CD1c-positive myeloid dendritic cell (primary cell): ENCODE results near the gene EN1.

ENCODE experiments used
- DNase-seq: peaks from one replicate; pipeline ENCODE4 v3.0.0-alpha.2; 2016; ENCODE audit errors: extremely low spot score

Gene EN1

DNA sequence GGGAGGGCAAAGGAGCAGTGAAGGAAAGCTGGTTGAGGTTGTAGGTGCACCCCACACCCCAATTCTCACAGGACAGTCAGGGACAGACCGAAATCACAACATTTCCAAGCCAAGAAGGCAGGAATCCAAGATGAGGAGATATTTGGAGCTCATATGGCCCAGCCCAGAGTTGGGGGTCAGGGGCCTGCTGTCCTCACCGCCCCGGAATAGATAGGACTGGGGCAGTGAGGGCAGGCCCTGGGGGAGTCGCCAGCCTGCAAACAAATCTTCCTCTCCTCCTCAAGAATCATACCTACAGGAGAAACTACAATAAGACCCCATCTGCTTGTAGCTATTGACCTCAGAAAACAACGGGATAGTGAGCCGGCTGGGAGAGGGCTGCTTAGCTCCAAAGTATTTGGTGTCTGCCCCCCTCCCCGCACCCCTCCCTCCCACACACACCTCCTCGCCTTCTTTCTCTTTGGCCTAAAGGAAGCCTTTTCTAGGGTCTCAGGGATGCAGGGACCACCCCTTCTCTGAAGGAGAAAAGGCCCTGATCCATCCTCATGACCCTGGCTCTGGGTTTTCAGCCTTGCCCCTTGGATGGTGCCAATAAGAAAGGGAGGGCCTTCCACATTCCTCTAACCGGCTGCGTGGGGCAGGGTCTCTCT lies 3.8 kb downstream of the EN1 start:
- DNase-seq, result no peak

DNA sequence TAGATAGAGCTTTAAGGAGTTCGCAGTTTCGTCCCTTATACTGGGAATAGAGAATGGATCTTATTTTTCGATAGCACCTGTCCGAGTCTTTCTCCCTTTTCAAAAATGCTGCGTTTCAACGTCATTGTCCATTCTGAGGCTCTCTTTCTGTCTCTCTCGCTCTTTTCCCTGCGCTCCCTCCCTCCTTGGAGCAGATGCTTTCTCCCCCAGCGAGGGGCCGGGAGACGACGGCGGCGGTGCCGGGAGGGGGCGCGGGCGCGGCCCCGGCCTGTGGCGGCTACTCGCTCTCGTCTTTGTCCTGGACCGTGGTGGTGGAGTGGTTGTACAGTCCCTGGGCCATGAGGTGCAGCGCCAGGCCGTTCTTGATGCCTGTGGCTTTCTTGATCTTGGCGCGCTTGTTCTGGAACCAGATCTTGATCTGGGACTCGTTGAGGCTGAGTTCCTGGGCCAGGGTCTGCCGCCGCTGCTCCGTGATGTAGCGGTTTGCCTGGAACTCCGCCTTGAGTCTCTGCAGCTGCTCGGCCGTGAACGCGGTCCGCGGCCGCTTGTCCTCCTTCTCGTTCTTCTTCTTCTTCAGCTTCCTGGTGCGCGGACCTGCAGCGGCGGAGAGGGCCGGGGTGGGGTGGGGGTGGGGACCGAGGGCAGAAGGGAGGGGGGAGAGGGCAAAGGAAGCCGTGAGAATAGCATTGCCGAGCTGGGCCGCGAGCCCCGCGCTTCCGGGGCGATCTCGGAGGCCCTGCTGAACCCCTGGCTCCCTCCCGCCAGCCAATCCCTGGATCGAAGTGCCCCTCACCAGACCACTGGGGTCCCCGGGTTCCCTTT lies 4.6 kb downstream of the EN1 start:
- DNase-seq, result no peak

DNA sequence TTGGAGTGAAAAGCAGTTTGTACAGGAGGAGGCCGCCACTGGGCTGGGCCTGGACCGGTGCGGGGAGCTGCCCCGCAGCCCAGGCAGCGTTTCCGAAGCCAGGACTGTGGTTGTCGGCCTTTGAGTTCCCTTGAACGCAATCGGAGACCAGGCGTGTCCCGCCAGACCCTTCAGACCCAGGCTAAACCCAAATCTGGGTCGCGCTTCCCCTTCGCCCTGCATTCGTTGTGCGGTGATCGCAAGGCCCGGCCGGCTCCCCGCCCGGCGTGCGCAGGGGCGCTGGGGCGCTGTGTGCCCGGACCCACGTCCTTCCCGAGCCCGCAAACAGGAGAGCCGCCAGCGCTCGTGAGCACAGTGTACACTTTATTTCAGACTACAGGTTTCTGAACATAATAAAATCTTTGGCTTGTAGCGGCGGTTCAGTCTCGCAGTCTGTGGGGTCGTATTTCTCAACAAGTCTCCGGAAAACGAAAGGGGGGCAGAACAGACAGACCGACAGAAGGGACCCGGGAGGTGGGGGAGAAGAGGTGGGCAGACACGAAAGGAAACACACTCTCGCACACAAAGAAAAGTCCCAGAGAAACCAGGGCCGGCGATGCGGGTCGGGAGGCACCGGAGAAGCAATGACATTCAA lies 5.5 kb downstream of the EN1 start:
- no peak for DNase-seq

DNA sequence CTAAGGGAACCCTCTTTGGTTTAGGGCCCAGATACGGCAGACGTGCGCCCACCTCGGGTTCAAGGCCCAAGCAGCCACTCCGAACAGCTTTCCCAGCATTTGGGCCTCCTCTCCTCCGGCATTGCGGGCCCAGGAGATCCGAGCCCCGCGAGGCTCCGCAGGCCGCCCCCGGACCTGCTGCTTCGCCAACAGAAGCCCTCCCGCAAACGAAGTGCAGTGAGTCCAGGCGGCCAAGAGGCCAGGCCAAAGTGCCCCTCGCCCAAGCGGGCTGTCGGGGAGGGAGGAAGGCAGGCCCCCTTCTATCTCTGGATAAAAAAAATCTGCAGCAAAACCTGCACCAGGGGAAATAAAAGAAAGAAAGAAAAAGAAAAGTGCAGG lies 6.0 kb downstream of the EN1 start:
- no peak for DNase-seq

DNA sequence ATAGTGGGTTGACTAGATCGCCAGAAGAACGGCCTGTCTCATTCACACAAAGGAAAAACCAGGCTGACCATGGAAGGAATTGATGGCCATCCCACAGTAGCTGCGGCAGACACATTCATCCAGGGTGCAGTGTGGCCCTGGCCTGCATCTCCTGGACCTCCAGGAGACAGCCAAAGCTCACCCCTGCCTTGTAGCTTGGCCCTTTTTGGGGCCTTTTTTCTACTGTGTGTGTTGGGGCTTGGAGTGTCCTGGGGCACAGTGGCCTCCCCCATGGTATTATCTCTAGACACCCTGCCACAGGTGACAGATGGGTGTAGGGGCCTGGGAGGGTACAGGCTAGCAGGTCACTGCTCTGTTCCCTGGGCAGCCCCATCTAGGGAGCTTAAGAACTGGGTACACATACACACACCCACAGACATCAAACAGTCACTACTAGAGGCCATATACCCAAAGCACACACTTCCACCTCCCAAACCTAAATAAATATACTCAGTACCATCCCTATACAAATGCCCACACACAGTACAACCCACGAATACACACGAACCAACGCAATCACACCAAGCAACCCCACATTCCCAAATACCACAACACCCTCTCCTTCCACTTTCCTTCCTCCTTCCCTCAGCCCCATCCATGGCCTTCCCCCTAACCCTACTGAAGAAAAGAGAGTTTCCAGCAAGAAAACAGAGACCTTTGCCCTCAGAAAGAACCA lies 8.6 kb downstream of the EN1 start:
- no peak for DNase-seq

DNA sequence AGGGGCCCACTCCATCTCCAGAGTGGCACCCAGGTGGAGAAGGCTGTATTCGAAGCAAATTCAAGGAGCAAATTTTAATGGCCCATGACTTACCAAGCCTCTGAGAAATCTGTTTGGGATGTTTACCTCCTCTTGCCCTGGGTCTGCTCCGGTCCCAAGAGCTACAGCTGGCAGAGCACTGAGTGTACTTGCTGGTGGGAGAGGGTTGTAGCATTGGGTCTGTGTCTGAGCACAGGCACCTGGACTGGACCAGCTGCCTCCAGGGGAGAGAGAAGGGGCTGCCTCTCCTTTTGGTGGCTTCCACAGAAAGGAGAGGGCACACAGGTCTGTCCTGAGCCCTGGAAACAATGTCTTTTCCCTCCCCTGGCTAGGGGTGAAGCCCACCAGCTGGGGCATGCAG lies 9.8 kb downstream of the EN1 start:
- DNase-seq, result no peak

DNA sequence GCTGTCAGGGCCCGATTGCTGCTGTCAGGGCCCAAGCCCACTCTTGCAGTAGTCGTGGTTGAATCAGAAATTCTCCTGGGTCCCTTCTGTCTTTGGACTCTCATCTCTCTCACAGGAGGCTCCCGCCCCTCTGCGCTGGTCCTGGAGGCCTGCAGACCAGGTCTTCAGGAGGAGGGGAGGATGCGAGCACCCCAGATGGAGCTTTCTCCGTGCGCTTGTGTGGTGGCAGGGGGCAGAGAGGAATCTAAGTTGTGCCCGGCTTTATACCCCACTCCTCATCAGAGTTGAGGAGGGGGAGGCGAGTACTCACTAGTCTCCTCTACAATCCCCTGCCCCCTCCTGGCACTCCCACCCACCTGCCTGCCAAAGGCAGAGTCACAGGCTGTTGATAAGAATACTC lies 10.4 kb downstream of the EN1 start:
- no peak for DNase-seq

DNA sequence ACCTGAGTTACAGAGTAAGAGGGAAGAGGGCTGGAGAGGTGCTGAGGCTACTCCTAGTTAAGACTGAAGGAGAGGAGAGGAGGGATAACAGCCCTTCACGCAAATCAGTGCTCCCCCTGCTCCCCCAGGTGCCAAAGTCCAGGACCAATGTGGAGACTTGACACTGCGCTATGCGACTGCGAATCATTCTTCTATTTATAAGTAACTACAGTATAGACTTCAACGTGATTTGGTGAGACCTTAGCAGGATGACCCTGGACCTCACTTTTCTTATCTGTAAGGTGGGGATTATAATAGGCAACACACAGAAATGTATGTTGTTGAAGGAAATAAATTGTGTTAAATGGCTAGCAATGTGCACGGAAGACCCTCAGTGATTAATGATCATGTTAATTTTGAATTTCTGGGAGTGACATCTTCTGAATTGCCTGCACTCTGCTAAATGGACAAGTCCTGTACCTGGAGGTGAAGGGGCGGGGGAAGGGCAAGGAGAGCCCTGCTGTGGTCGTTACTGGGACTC lies 11.0 kb downstream of the EN1 start:
- DNase-seq, result no peak

DNA sequence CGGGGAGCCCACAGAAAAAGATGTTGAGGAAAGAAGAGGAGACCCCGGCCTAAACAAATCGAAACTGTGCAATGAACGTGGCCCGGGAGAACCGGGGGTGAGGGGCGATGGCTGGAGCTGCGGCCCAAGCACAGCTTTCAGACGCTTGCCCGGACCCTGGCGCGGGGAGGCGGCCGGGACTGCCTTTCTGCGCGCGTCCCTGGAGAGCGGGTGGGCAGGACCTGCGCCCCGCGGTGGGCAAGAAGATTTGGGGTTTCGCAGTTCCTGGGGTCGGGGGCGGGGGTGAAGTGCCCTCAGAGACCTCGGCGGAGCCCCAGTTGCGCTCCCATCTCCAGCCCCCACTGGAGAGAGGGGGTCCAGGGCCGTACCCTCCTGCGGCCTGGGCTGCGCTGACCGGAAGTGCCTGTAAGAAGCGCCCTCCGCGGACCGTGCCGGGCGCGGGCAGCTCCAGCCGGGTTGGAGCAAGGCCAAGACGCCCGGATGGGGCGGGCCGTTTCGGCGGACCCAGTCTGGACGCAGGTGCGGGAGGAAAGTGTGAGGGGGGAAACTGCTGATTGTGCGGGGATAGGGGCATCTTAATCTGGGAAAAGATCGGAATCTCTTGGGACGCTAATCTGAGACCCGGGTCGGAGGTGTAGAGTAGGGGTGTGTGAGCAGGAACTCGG lies 11.6 kb downstream of the EN1 start:
- DNase-seq, result no peak

DNA sequence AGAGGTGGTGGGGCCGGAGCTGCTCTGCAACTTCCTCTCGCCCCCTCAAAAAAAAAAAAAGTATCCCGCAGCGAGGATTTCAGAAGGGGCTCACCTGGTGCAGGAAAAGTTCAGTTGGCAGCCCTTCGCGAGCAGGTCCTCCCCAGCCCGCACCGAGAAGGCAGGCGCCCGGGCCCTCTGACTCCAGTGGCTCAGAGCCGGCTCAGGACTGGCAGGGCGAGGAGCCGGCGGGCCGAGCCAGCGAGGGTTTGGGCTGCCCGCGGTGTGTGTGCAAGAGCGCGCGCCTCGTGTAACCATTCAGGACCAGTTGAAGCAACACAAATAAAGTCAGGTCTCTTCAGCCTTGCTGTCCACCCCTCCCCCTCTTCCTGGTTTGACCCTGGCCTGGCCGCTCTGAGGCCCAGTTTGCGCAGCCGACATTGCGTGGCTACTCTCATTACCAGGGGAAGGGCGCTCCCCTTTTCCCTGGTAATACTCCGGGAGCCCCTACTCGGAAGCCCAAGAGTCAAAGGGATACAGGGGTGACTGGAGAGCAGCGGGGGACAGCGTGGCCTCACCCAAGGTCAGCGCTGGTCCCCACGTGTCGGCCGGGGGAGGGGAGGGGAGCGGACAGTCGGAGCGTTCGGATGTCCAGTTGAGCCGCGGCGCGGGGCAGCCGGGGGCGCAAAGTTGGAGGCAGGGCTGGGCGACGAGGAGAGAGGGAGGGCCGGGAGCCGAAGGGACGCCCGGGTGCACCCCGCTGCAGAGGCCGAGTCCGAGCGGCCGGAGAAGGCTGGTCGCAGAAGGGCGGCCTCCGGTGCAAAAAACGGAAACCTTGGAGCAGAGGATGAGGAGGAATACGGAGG lies 12.3 kb downstream of the EN1 start:
- DNase-seq, result no peak

DNA sequence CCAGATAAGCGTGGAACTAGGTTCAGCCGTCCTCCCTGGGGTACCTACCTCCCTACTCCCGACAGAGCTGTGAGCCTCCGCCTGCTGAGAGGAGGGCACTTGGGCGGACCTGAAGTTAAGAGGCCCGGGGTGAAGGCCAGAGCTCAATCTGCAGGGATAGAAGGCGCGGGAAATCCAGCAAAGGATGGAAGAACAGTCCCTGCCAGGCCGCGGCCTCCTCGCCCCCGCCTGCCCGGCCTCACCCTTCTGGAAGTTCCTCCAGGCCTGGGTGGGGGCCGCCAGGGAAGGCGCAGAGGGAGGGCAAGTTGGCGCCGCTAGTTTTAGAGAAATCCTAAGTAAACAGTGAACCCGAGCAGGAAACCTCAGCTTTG lies 13.0 kb downstream of the EN1 start:
- no peak for DNase-seq

DNA sequence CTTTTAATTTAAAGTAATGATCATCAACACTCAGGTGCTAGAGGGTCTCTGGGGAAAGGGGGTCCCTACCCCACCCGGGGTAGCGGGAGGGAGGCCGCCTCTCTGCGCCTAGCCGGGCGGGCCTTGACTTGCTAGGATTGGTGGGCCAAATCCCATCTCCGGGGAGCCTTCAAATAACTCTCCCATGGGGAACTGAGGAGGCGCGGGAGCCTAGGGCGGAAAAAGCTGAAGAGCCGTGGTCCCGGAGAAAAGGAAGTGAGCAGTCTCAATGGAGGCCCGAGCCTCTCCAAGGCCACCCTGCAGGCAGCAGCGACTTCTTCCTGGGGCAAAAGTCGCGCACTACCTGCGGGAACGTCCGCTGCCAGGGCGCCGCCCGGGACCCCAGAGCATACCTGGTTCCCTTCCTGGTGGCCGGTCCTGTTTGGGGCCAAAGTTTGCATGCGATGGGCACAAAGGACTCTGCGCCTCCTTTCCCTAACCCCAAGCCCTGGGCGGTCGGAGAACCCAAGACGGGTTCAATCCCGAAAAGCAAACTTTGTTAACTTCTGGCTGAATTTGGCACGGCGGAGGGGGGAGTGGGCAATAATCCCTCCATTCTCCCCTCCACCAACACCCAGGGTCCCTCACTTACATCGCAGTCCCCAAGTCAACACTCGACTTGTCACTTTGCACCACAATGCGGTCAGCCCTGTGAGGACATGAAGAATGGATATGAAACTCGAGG lies 13.6 kb downstream of the EN1 start:
- DNase-seq, result no peak

DNA sequence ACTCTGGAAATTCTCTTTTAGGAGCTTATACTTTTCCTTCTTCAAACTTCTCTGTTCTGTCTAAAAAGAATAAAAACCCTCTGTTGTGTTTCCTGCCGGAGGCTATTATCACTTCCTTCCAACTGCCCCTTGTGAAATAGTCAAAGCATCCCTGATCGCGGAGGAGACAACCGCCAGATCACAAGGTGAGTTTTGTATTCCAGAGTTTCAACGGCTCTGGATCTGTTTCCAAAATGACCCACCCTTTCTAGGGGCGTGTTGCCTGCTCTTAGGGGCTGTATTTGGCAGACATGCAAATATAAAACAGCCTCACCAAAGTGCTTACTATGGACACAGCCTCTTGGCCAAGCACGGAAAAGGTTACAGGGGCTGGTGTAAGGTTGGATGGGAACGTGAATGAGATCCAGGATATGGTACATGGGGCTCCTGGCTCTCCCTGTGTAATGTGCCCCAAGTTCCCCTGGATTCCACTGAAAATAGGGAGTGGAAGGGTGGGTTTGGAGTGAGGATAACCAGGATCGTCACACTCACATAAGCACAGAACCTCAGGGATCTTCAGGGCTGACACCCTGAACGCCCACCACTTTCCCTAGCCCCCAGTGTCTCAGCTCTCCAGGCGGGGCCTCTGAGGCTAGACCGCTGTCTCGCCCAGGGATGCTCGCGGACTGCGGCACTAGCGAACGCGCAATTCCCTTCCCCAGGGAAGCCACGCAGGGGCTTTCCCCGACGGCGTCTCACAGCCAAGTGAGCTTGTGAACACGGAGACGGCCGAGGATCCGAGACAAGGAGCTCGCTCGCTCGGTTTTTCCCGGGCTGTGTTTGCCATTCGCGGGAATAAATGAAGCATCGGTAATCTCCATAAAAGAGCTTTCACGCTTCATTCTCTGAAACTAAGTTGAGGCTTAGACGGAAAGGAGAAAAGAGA lies 14.4 kb downstream of the EN1 start:
- no peak for DNase-seq

DNA sequence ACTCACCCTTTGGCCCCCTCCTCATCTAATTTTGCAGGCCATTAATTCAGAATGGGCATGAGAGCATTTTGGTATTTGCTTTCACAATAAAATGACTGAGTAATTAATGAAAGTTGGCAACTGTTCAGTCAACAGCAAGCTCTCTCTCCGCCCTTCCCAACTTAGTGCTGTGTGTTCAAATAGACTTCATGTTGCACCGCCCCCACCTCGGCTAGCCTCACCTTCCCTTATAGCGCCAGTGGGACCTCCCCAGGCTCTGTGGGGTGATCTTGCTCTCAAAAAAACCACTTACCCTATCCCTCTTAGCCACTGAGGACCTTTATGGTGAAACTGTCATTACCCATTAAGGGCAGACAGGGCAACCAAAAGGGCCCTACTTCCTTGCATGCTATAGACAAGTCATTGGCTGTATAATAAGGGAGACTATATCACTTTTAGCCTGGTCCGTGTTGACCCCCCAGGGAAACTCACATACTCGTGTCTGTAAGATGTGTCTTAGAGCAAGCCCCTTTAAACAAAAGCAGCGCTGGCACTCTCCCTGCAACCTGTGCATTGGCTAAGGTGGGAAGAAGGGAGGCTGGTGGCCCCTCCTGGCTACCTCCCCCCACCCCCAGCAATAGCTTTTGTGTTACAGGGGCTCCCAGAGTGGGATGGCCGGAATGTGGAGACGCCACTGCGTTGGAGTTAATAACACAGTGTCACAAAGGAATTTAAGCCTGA lies 15.2 kb downstream of the EN1 start:
- no peak for DNase-seq

DNA sequence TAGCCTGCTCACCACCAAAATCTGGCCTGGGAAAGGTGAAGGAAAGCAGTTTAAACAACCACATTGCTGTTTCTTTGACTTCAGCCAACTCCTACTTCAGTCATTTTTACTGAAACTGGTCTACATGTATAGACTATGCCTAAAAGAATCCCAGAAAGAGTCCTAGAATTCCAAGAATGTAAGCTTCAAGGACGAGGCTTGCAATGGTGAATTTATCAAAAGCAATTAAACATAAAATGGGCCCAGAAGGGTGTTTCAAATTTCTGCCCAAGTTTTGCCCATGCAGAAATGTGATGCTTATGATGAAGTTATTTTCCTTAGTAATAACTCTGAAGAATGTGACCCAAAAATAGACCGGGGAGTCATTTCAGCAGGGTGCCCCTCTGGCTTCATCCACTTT lies 16.6 kb downstream of the EN1 start:
- DNase-seq, result no peak

DNA sequence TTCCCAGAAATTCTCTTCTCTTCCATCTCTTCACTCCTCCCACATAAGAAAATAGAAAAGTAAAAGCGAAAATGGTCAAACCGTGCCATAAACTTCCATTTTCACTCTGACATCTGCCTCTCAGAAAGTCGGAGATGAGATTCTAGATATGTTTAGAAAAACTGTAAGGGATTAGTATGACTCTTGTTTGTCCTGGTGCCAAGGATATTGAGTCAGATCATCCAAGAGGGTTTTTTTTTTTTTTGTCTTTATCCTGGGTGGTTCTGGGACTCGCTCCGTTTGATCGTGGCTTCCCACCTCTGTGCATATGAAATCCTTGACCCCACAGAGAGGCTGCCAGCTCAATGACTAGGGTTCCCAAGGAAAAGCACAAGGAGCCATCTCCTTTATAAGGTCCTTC lies 17.3 kb downstream of the EN1 start:
- DNase-seq, result no peak

DNA sequence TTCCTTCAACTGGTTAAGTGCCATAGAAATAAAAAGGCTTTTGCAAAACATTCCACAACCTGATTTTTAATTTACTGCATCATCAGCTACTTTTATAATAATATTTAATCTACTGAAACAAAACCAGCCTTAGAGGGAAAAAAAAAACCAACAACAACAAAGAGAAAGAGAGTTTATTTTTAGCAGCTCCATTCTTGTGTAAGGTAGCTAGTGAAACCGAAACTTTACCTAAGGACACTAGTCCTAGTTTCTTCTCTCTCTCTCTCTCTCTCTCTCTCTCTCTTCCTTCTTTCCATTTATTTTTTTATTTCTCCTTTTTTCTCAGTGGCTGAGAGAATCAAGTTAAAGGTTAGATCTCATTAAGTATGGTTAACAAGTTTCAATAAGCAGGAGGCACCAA lies 21.4 kb downstream of the EN1 start:
- DNase-seq, result no peak

DNA sequence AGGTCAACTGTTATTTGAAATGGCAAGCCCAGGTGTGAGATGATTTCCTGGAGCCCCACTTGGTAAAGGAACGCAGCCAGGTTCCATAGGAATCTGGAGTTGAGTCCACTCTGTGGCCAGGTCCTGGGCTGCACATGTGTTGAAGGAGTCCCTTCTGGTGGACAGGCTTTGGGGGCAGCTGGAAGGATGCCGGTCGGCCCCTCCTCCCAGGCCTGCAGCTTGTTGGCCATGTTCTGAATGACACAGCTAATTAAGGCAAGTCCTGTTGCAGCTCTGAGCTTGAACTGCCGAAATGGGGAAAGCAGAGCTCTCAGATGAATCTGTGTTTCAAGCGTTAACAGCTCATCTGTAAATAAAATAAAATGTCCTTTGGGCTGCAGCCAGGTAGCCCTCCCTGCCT lies 23.8 kb downstream of the EN1 start:
- no peak for DNase-seq
